GM04504 (cell line): Measurements from ENCODE around the gene NR1H2.

Source experiments
- DNase-seq: peaks from one replicate; pipeline ENCODE4 v3.0.0-alpha.2; 2012; ENCODE audit warnings: low read depth

Gene NR1H2

DNA sequence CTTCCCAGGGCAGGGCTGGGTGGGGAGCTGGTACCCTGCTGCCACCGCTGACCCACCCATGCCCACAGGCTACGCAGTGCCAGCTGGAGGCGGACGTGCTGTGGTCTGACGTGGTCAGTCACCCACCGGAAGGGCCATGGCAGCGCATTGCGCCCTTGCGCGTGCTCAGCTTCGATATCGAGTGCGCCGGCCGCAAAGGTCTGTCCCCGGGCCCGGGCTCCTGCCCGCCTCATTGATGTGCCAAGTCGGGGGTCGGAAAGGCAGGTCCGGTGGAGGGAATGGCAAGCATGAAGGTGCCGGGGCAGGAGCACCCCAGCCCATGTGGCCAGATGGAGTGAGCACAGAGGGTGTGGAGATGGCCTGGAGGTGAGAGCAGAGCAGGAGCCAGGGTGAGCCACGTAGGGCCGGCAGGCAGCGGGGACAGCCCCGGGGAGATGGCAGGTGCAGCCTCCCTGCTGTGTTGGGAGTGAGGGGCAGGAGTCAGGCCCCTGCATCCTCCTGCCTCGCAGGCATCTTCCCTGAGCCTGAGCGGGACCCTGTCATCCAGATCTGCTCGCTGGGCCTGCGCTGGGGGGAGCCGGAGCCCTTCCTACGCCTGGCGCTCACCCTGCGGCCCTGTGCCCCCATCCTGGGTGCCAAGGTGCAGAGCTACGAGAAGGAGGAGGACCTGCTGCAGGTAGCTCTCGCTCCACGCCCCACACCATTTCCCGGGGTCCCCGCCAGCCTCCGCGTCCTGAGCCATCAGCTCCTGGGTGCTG lies 26.5 kb downstream of the NR1H2 start:
- no peak for DNase-seq

- no peak for DNase-seq
These were observed 30.0 kb downstream of the NR1H2 start for GRCh38 chr19:50406156-50406820.

GRCh38 chr19:50406829-50407228 lies 30.6 kb downstream of the NR1H2 start:
- no peak for DNase-seq

GRCh38 chr19:50409347-50409746 lies 33.1 kb downstream of the NR1H2 start:
- DNase-seq, result no peak

DNA sequence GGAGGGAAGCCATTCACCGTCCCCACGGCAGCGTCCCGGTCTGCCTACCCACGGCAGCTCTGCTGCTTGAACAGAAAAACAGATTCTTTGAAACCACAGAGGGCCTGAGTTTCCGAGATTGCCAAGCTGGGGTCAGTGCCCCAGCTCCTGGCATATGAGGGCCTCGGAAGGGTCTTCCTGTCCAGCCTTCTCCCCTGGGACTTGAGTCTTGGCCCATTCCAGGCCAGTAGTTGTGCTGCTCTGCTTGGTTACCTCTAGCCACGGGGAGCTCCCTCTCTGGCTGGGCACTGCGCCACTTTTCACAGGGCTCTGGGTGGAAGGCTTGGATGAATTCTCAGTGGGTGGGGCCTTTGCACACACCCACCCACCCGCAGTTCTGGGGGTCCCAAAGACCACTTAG lies 33.9 kb downstream of the NR1H2 start:
- no peak for DNase-seq

DNA sequence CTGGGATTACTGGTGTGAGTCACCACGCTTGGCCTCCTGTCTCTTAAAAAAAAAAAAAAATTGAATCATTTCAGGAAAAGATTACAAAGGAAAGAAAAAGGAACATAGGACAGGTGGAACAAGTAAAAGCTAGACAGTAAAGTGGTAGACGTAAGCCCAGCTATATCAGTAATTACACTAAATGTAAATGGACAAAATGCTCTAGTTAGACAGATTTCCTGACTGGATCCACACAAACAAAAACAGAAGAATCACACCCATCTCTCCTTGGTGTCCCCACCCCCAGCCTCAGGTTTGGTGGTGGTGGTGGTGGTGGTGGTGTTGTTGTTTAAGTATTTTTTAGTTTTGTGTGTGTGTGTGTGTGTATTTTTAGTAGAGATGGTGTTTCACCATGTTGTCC lies 36.2 kb downstream of the NR1H2 start:
- DNase-seq, result no peak

DNA sequence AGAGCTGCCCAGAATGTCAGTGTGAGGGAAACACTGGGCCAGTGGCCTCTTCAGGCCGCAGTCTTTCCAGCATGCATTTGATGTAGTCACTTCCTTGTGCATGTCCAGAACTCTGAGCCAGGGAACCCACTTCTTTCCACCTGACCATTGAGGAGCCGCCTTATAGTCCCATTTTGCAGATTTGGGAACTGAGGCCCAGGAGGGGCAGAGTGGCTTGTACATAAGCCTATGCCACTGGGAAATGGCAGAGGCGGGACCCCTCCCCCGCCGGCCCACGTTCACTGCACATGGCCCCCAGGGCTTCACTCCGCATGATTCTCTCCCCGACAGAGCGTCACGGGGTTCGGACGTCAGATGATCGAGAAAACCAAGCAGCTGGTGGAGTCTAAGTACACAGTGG lies 36.8 kb downstream of the NR1H2 start:
- no peak for DNase-seq

- no peak for DNase-seq
These were observed 37.3 kb downstream of the NR1H2 start for GRCh38 chr19:50413531-50413930.

- no peak for DNase-seq
These were observed 38.8 kb downstream of the NR1H2 start for GRCh38 chr19:50414864-50415660.

DNA sequence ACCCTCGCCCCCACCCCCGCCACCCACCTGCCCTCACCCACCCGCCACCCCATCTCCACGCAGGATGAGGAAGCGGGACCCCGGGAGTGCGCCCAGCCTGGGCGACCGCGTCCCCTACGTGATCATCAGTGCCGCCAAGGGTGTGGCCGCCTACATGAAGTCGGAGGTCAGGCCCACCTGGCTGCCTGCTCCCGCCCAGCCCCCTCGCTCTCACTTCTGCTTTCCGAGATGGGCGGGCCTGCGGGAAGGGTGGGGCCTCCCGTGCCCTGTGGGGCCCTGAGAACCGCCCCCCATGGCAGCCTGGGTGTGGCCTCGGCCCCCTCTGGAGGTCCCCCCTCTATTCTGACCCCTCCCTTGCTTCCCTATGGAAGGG lies 39.4 kb downstream of the NR1H2 start:
- DNase-seq, result no peak

- DNase-seq, result no peak
These were observed 40.0 kb downstream of the NR1H2 start for GRCh38 chr19:50416034-50416977.

- no peak for DNase-seq
These were observed 41.1 kb downstream of the NR1H2 start for GRCh38 chr19:50417111-50418081.

- DNase-seq, result no peak
These were observed 42.1 kb downstream of the NR1H2 start, which contains the start of gene SPIB for GRCh38 chr19:50418176-50419021. Gene SPIB, plus strand, starts transcription at chr19:50418938. Its CDS starts 25 bp downstream, at chr19:50418963.

DNA sequence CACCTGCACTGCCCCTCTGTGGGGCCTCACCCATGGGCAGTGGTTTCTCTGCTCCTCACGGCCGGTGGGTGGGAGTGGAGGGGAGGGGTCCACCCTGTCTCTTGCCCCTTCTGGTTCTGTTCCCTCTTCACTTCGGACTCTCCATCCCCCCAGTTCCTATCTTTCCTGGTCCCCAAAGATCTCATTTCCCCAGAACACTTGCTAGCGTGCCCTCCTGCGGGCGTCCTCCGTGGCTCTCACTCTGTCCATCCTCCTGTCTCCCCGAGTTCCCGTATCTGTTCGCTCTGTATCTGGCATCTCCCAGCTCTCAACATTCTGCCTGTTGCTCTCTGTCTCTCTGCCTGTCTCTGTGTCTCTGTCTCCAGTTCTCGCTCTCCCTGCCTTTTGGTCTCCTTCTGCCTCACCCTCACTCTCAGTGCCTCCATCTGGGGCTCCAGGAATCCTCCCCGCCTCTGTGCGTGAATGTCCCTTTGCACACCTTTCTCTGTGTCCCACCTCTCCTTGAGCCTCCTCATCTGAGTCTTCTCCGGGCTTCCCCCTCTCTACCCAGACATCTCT lies 42.8 kb downstream of the NR1H2 start:
- no peak for DNase-seq

DNA sequence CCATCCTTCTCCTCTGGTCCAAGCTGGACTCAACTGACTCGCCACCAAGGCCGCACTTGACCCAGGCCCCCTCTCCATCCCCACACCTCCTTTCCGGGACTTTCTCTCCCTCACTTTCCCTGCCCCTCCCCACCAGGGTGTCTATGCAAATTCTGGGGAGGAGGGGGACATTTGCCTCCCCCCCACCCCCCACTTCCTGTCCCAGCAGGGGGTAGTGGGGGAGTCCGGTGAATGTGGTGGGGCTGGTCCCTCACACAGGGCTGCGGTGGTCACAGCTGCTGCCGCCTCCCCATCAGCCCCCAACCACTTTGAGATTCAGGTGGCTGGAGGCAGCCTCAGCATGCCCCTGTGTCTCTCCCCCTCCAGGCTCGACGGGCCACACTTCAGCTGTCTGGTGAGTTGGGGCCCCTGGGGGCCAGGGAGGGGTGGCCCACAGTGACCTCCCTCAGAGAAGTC lies 43.4 kb downstream of the NR1H2 start:
- no peak for DNase-seq

- DNase-seq, result no peak
These were observed 43.9 kb downstream of the NR1H2 start for GRCh38 chr19:50420127-50420526.

DNA sequence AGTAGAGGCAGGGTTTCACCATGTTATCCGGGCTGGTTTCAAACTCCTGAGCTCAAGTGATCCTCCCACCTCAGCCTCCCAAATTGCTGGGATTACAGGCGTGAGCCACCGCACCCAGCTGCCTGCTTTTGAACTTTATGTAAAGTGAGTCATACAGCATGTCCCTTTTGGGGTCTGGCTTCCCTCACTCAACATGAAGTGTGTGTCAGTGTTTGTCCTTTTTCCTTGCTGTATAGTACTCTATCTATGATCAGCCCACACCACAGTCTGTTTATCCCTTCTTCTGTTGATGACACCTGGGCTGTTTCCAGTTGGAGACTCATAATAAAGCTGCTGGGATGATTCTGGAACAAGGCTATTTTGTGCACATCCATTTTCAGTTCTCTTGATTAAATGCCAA lies 44.6 kb downstream of the NR1H2 start:
- DNase-seq, result no peak

DNA sequence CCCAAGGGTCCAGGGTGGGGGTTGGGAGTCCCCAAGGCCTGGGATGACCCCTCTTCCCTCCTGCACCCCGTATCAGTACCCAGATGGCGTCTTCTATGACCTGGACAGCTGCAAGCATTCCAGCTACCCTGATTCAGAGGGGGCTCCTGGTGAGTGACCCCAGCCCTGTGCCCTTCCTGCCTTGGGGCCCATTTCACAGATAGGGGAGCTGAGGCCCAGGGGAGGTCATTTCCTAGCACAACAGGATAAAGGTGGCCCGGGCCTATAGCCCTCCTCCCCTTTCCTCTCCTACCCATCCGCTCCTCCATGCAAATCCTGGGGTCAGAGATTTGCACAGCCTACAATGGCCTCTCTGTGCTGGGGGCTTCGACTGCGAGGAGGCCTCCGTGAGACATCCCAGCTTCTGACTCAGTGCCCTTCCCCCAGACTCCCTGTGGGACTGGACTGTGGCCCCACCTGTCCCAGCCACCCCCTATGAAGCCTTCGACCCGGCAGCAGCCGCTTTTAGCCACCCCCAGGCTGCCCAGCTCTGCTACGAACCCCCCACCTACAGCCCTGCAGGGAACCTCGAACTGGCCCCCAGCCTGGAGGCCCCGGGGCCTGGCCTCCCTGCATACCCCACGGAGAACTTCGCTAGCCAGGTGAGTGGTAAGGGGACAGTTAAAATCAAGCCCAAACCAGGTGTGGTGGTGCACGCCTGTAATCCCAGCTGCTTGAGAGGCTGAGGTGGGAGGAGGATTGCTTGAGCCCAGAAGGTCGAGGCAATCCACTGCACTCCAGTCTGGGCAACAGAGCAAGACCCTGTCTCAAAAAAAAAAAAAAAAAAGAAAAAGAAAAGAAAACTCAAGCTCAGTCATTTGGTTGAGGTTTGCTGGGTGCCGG lies 46.4 kb downstream of the NR1H2 start:
- no peak for DNase-seq
